ENCODE results near the gene PRAMEF5.
"Not testable (repeated sequence)": the region's sequence is repeated elsewhere in the genome, so short reads cannot be mapped to it uniquely, and the experiment has no call there.

Gene PRAMEF5

DNA sequence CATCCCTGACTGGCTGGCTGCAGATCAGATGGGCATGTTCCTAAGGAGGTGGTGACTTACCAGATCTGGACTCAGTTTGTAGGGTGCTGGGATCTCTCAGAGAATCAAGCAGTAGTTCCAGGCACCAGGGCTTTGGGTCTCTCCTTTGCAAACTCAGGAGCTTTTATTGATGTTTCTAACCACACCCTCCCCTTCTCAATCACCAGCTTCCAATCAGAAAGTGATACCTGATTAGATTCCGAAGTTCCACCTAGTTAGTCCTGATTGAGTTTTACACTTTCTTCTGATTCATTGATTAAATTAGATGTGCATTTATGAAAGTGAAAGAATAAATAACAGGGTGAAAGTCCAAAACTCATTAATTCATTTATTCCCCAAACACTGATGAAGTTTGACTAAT is 31.0 kb downstream of the PRAMEF5 start, which contains the start of gene PRAMEF8:
Gene PRAMEF8 (minus strand): TSS at position 101 of the 400 bp plus-strand sequence. CDS start 1,046 bp downstream, outside the sequence.
- not testable (repeated sequence) for H3K27me3 ChIP-seq (ENCODE audit: low read depth, low read length); H3K36me3 ChIP-seq (ENCODE audit: control insufficient read depth in 1 of 2, insufficient read depth in 2 of 2, low read length in 2 of 2); H3K27ac ChIP-seq (ENCODE audit: low read length); H3K9me3 ChIP-seq (ENCODE audit: control insufficient read depth in 1 of 2, low read length in 2 of 2); H3K4me1 ChIP-seq (ENCODE audit: control insufficient read depth in 1 of 2, insufficient read depth in 2 of 2, low read length in 2 of 2); H3K4me3 ChIP-seq (ENCODE audit: low read depth in 1 of 2, low read length in 2 of 2)

DNA sequence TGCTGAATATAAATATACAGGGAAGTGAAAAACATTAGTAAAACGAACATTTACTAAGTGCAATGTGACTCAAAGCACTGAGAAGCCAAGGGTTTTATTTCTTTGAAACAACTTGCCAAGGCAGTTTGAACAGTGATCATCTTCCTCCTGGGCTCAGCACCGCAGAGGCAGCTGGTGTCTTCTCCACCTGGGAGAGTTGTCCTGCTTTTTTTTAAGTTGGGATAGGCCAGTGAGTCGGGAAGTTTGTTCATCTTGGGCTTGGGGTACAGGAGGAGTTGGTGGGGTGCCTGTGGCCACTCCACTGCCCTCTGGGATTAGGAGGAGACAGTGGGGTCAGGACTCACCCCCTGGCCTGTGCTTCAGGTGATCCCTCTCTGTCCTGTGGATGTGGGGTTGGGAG is 35.0 kb downstream of the PRAMEF5 start:
- not testable (repeated sequence) for H3K36me3 ChIP-seq (ENCODE audit: control insufficient read depth in 1 of 2, insufficient read depth in 2 of 2, low read length in 2 of 2); H3K9me3 ChIP-seq (ENCODE audit: control insufficient read depth in 1 of 2, low read length in 2 of 2); H3K4me3 ChIP-seq (ENCODE audit: low read depth in 1 of 2, low read length in 2 of 2); H3K27ac ChIP-seq (ENCODE audit: low read length); H3K4me1 ChIP-seq (ENCODE audit: control insufficient read depth in 1 of 2, insufficient read depth in 2 of 2, low read length in 2 of 2); H3K27me3 ChIP-seq (ENCODE audit: low read depth, low read length)

DNA sequence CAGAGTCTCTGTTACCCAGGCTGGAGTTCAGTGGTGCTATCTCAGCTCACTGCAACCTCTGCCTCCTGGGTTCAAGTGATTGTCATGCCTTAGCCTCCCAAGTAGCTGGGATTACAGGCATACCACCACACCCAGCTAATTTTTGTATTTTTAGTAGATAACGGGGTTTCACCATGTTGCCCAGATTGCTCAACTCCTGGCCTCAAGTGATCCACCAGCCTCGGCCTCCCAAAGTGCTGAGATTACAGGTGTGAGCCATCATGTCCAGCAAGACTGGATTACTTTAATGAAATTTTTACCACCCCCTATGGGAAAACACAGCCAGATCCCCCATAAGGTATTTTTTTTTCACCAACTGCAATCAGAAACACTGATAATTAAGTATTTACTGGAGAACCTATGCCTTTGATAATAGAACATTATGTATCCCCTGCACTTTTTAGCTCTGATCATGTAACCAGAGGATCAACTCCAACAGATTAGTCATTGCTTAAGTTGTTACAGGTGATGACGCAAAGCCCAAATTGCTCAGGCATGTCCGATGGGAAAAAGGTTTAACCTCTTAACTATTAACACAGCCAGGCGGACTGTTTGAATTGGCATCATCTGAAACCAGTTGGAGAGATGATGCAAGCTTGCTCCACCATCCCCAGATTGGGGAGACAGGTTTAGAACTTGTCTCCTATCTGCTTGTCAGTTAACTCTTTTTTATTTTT is 43.4 kb downstream of the PRAMEF5 start:
- H3K4me1 ChIP-seq (ENCODE audit: control insufficient read depth in 1 of 2, insufficient read depth in 2 of 2, low read length in 2 of 2); H3K9me3 ChIP-seq (ENCODE audit: control insufficient read depth in 1 of 2, low read length in 2 of 2); H3K27ac ChIP-seq (ENCODE audit: low read length); H3K4me3 ChIP-seq (ENCODE audit: low read depth in 1 of 2, low read length in 2 of 2); H3K27me3 ChIP-seq (ENCODE audit: low read depth, low read length); H3K36me3 ChIP-seq (ENCODE audit: control insufficient read depth in 1 of 2, insufficient read depth in 2 of 2, low read length in 2 of 2): not testable (repeated sequence)

DNA sequence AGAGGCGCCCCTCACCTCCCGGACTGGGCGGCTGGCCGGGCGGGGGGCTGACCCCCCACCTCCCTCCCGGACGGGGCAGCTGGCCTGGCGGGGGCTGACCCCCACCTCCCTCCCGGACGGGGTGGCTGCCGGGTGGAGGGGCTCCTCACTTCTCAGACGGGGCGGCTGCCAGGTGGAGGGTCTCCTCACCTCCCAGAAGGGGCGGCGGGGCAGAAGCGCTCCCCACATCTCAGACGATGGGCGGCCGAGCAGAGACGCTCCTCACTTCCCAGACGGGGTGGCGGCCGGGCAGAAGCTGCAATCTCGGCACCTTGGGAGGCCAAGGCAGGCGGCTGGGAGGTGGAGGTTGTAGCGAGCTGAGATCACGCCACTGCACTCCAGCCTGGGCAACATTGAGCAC is 44.7 kb downstream of the PRAMEF5 start:
- not testable (repeated sequence) for H3K27ac ChIP-seq (ENCODE audit: low read length); H3K36me3 ChIP-seq (ENCODE audit: control insufficient read depth in 1 of 2, insufficient read depth in 2 of 2, low read length in 2 of 2); H3K27me3 ChIP-seq (ENCODE audit: low read depth, low read length); H3K9me3 ChIP-seq (ENCODE audit: control insufficient read depth in 1 of 2, low read length in 2 of 2); H3K4me3 ChIP-seq (ENCODE audit: low read depth in 1 of 2, low read length in 2 of 2); H3K4me1 ChIP-seq (ENCODE audit: control insufficient read depth in 1 of 2, insufficient read depth in 2 of 2, low read length in 2 of 2)

DNA sequence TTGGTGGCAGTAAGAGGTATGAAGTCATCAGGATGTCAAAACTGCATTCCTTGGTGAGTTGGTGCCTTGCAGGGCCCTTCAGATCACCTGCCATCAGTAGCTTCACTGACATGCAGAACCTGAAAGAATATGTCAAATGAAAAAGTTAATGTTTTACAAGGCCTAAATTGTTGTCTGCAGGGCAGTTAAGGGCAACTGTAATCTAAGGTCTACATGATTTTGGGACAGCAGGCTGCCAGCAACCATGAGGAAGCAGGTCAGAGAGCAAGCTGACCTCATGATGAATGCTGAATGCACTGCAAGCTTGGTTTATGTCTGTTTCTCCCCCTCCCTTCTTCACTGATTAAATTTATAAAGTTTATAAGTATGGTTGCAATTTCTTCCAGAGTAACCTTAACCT is 48.2 kb downstream of the PRAMEF5 start:
- H3K4me1 ChIP-seq (ENCODE audit: control insufficient read depth in 1 of 2, insufficient read depth in 2 of 2, low read length in 2 of 2) = not testable (repeated sequence)

DNA sequence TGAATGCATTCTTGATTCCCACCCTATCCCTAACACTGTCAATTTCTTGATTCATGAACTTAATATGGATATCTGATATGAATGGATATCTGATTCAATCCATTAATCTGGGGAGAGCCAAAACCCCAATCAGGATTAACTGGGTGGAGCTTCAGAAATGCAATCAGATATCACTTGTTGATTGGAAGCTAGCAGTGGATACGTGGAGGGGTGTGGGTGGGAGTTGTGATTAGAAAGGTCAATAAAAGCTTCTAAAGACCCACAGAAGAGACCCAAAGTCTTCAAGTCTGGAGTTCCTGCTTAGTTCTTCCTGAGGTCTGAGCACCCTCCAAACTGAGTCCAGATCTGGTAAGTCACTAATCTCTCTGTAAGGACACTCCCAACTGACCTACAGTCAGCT is 49.2 kb downstream of the PRAMEF5 start, which contains the start of gene PRAMEF33:
Gene PRAMEF33 (plus strand): TSS at position 301 of the 400 bp plus-strand sequence. CDS start 2,416 bp downstream, outside the sequence.
- H3K36me3 ChIP-seq (ENCODE audit: control insufficient read depth in 1 of 2, insufficient read depth in 2 of 2, low read length in 2 of 2); H3K4me1 ChIP-seq (ENCODE audit: control insufficient read depth in 1 of 2, insufficient read depth in 2 of 2, low read length in 2 of 2); H3K9me3 ChIP-seq (ENCODE audit: control insufficient read depth in 1 of 2, low read length in 2 of 2); H3K27me3 ChIP-seq (ENCODE audit: low read depth, low read length); H3K27ac ChIP-seq (ENCODE audit: low read length); H3K4me3 ChIP-seq (ENCODE audit: low read depth in 1 of 2, low read length in 2 of 2): not testable (repeated sequence)

More for the DNA sequence above, 48.2 kb downstream of the PRAMEF5 start:
- H3K9me3 ChIP-seq (ENCODE audit: control insufficient read depth in 1 of 2, low read length in 2 of 2); H3K36me3 ChIP-seq (ENCODE audit: control insufficient read depth in 1 of 2, insufficient read depth in 2 of 2, low read length in 2 of 2); H3K27ac ChIP-seq (ENCODE audit: low read length); H3K27me3 ChIP-seq (ENCODE audit: low read depth, low read length); H3K4me3 ChIP-seq (ENCODE audit: low read depth in 1 of 2, low read length in 2 of 2): not testable (repeated sequence)

Data from muscle layer of duodenum (tissue), 2 donors.